ENCODE data around the gene SGCG. TPM values are rescaled to one million over a fixed set of nuclear protein-coding genes. Genes with fewer than 3 reads are reported as not detected.

The SGCG gene
- total RNA-seq, 1 donor from 2014 or later: 80.5 TPM

- ATAC-seq: no peak
- intact Hi-C loops (cut with DNase I): no loop called here
- no peak for DNase-seq (ENCODE audit: missing footprints)
Measured at GRCh38 chr13:23365652-23366051, 184.9 kb downstream of the SGCG start.

- intact Hi-C loops (cut with DNase I): no loop called here
- ATAC-seq (no peak), DNase-seq (ENCODE audit: missing footprints) (no peak)
Measured at GRCh38 chr13:23367907-23368306, 187.1 kb downstream of the SGCG start.

GRCh38 chr13:23372264-23372906, 191.6 kb downstream of the SGCG start:
- intact Hi-C loops (cut with DNase I): no loop called here
- DNase-seq (ENCODE audit: missing footprints) (no peak), ATAC-seq (no peak)

Data from Right ventricle myocardium inferior (tissue), 1 donor.